ENCODE measurements around the gene PIEZO2.

DNA sequence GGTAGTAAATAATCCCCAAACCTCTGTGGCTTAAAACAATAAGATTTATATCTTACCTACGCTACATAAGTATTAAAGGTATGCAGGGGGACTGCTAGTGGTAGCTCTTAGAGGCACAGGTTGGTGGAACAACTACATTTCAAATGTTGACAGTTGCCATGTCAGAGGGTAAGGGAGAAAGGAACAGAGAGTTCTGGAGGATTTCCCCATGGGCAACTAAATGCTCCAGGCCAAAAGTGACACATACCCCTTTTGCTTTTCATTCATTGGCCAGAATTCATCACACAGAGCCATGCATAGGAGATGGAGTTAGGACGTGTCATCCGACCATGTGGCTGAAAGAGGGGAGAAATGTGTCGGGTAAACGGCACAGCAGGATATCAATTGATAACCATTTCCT is 490.4 kb downstream of the PIEZO2 start:
- TF ChIP-seq, protein P1, sequence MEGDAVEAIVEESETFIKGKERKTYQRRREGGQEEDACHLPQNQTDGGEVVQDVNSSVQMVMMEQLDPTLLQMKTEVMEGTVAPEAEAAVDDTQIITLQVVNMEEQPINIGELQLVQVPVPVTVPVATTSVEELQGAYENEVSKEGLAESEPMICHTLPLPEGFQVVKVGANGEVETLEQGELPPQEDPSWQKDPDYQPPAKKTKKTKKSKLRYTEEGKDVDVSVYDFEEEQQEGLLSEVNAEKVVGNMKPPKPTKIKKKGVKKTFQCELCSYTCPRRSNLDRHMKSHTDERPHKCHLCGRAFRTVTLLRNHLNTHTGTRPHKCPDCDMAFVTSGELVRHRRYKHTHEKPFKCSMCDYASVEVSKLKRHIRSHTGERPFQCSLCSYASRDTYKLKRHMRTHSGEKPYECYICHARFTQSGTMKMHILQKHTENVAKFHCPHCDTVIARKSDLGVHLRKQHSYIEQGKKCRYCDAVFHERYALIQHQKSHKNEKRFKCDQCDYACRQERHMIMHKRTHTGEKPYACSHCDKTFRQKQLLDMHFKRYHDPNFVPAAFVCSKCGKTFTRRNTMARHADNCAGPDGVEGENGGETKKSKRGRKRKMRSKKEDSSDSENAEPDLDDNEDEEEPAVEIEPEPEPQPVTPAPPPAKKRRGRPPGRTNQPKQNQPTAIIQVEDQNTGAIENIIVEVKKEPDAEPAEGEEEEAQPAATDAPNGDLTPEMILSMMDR (IDR thresholded peaks at IDR 0.05; ENCODE audit: low read depth, low read length, poor library complexity, severe bottlenecking) = no peak
- no peak for TF ChIP-seq EZH2phosphoT487 (IDR thresholded peaks at IDR 0.05; ENCODE audit: borderline replicate concordance, low read length)

Data from DOHH2 (cell line).